Measurements from ENCODE around the gene DDAH1. TPM values are rescaled to one million over a fixed set of nuclear protein-coding genes. Genes with fewer than 3 reads are reported as not detected.

DDAH1 gene
- total RNA-seq, 1 experiment from 2014 or later, result 65.9 TPM

GRCh38 chr1:85393490-85393889 is 71.5 kb downstream of the DDAH1 start:
- ChIA-PET CTCF (no interaction called here), POLR2A (ENCODE audit: unreplicated experiment) (interaction anchor here (0.6 kb wide), 2 partner anchors 12 to 23 kb away, joined by 3 read pairs; no protein-coding TSS in a partner anchor)
- no peak for DNase-seq
- H3K27me3 ChIP-seq (ENCODE audit: low read length), result no peaks in the 10 kb centered on the region
- intact Hi-C loops (cut with micrococcal nuclease), result no loop called here
- H3F3A ChIP-seq (ENCODE audit: low read length, unreplicated experiment), result no peaks in the 10 kb centered on the region
- H3K9me3 ChIP-seq (ENCODE audit: low read length), result no peaks in the 10 kb centered on the region
- H4K20me1 ChIP-seq (ENCODE audit: low read length), result no peaks in the 10 kb centered on the region
- H3K9me2 ChIP-seq (replicated peaks; ENCODE audit: low read length), result no peaks in the 10 kb centered on the region
- BruUV-seq (replicated peaks), result no TSS peak
- H3K9ac ChIP-seq (ENCODE audit: low read length), result no peak overlapping the region
- H3K4me1 ChIP-seq (ENCODE audit: insufficient read depth, low read length), result peaks cover 9% of the 10 kb centered on the region; the same call in 1 of the 2 replicates
- H3K4me3 ChIP-seq (ENCODE audit: low read length), result no peak overlapping the region
- ATAC-seq, result no peak
- no peak for TF ChIP-seq EZH2 (IDR thresholded peaks at IDR 0.05; ENCODE audit: low read length, unreplicated experiment)
- no peak for TF ChIP-seq CTCF (conservative IDR thresholded peaks at IDR 0.05; ENCODE audit: low read depth, low read length)
- no peak for TF ChIP-seq EZH2phosphoT487 (IDR thresholded peaks at IDR 0.05; ENCODE audit: borderline replicate concordance, low read length)
- H3K27ac ChIP-seq (ENCODE audit: low read length), result no peak overlapping the region
- peaks cover 67% of the 10 kb centered on the region for H3K79me2 ChIP-seq (ENCODE audit: low read length)
- H2AFZ ChIP-seq (ENCODE audit: low read length), result no peak overlapping the region
- H3K36me3 ChIP-seq (ENCODE audit: low read depth, low read length), result no peaks in the 10 kb centered on the region
- no peak overlapping the region for H3K4me2 ChIP-seq (ENCODE audit: low read length)

- Histone ChIP-seq H3K4me3 (ENCODE audit: low read length) (no peak overlapping the region), H3K27me3 (ENCODE audit: low read length) (no peaks in the 10 kb centered on the region), H3K27ac (ENCODE audit: low read length) (no peak overlapping the region), H3K9ac (ENCODE audit: low read length) (no peak overlapping the region), H3K79me2 (ENCODE audit: low read length) (peaks cover 60% of the 10 kb centered on the region), H3F3A (ENCODE audit: low read length, unreplicated experiment) (no peaks in the 10 kb centered on the region), H3K4me2 (ENCODE audit: low read length) (no peak overlapping the region), H2AFZ (ENCODE audit: low read length) (no peak overlapping the region), H4K20me1 (ENCODE audit: low read length) (no peaks in the 10 kb centered on the region), H3K36me3 (ENCODE audit: low read depth, low read length) (no peaks in the 10 kb centered on the region; the same call in 1 of the 2 replicates), H3K9me2 (replicated peaks; ENCODE audit: low read length) (no peaks in the 10 kb centered on the region), H3K4me1 (ENCODE audit: insufficient read depth, low read length) (no peaks in the 10 kb centered on the region), H3K9me3 (ENCODE audit: low read length) (0 out of 2 replicates have a peak, but pooled peaks cover 5% of the 10 kb centered on the region)
- ChIA-PET CTCF (no interaction called here), POLR2A (ENCODE audit: unreplicated experiment) (no interaction called here)
- intact Hi-C loops (cut with micrococcal nuclease), result no loop called here
- no peak for DNase-seq
- no TSS peak for BruUV-seq (replicated peaks)
- no peak for ATAC-seq
- no peak for TF ChIP-seq EZH2phosphoT487 (IDR thresholded peaks at IDR 0.05; ENCODE audit: borderline replicate concordance, low read length)
- no peak for TF ChIP-seq CTCF (conservative IDR thresholded peaks at IDR 0.05; ENCODE audit: low read depth, low read length)
- TF ChIP-seq EZH2 (IDR thresholded peaks at IDR 0.05; ENCODE audit: low read length, unreplicated experiment), result no peak
Measured at GRCh38 chr1:85388416-85388815, 76.5 kb downstream of the DDAH1 start.

DNA sequence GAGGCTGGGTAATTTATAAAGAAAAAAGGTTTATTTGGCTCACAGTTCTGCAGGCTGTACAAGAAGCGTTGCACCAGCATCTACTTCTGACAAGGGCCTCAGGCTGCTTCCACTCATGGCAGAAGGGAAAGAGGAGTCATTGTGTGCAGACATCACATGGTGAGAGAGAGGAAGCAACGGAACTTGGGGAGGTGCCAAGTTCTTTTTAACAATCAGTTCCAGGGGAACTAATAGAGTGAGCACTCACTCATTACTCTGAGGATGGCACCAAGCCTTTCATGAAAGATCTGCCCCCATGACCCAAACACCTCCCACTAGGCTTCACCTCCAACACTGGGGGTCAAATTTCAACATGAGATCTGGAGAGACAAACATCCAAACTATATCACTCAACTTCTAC is 77.2 kb downstream of the DDAH1 start:
- no TSS peak for BruUV-seq (replicated peaks)
- ATAC-seq, result no peak
- POLR2A ChIA-PET (ENCODE audit: unreplicated experiment), result no interaction called here

More for the DNA sequence above, 77.2 kb downstream of the DDAH1 start:
- Histone ChIP-seq H3K27ac (ENCODE audit: low read length) (no peak overlapping the region), H3K9ac (ENCODE audit: low read length) (no peak overlapping the region), H4K20me1 (ENCODE audit: low read length) (no peaks in the 10 kb centered on the region), H3K9me2 (replicated peaks; ENCODE audit: low read length) (no peaks in the 10 kb centered on the region), H3K27me3 (ENCODE audit: low read length) (no peaks in the 10 kb centered on the region), H3K4me3 (ENCODE audit: low read length) (no peak overlapping the region), H3K36me3 (ENCODE audit: low read depth, low read length) (peaks cover 6% of the 10 kb centered on the region; the same call in 1 of the 2 replicates), H3K79me2 (ENCODE audit: low read length) (peaks cover 61% of the 10 kb centered on the region), H3K4me2 (ENCODE audit: low read length) (no peak overlapping the region), H3K4me1 (ENCODE audit: insufficient read depth, low read length) (no peaks in the 10 kb centered on the region), H3F3A (ENCODE audit: low read length, unreplicated experiment) (no peaks in the 10 kb centered on the region), H3K9me3 (ENCODE audit: low read length) (0 out of 2 replicates have a peak, but pooled peaks cover 5% of the 10 kb centered on the region), H2AFZ (ENCODE audit: low read length) (no peak overlapping the region)
- CTCF ChIA-PET, result no interaction called here
- intact Hi-C loops (cut with micrococcal nuclease), result no loop called here
- TF ChIP-seq EZH2phosphoT487 (IDR thresholded peaks at IDR 0.05; ENCODE audit: borderline replicate concordance, low read length) (no peak), CTCF (conservative IDR thresholded peaks at IDR 0.05; ENCODE audit: low read depth, low read length) (no peak), EZH2 (IDR thresholded peaks at IDR 0.05; ENCODE audit: low read length, unreplicated experiment) (no peak)
- DNase-seq, result no peak

Data from PC-3 (cell line).